ENCODE results near the gene CKAP2L. TPM values are rescaled to one million over a fixed set of nuclear protein-coding genes. Genes with fewer than 3 reads are reported as not detected.

CKAP2L gene
- total RNA-seq, 4 donors from 2014 or later: 1.2 to 11.3 (median 2.0) TPM

GRCh38 chr2:112794131-112794733 is 29.8 kb upstream of the CKAP2L start:
- TF ChIP-seq CTCF (IDR thresholded peaks at IDR 0.05) (no peak), POLR2A (IDR thresholded peaks at IDR 0.05) (no peak)
- H3K4me3 ChIP-seq (ENCODE audit: low read depth, poor library complexity, severe bottlenecking): no peak overlapping the region
- DNase-seq (ENCODE audit: low spot score in 2 of 2): peak in 1 of 2 donors; percentile 60
- intact Hi-C loops (cut with DNase I; ENCODE audit: low total_unique reads): no loop called here
- WGBS, 2 donors: 26 to 32% methylated on average over 5 of the region's 5 CpGs

- H3K4me3 ChIP-seq (ENCODE audit: low read depth, poor library complexity, severe bottlenecking): no peak overlapping the region
- intact Hi-C loops (cut with DNase I; ENCODE audit: low total_unique reads): no loop called here
- DNase-seq (ENCODE audit: low spot score in 2 of 2): no peak
- no peak for TF ChIP-seq POLR2A (IDR thresholded peaks at IDR 0.05)
- TF ChIP-seq CTCF (IDR thresholded peaks at IDR 0.05): no peak
- WGBS, 2 donors: 41 to 42% methylated on average over 3 of the region's 3 CpGs
These were observed 29.1 kb upstream of the CKAP2L start for GRCh38 chr2:112793449-112793978.

GRCh38 chr2:112792419-112792818 is 28.0 kb upstream of the CKAP2L start:
- 84 to 85% methylated on average over 5 of the region's 5 CpGs for WGBS, 2 donors
- no peak for TF ChIP-seq POLR2A (IDR thresholded peaks at IDR 0.05)
- no peak for TF ChIP-seq CTCF (IDR thresholded peaks at IDR 0.05)
- intact Hi-C loops (cut with DNase I; ENCODE audit: low total_unique reads): no loop called here
- no peak overlapping the region for H3K4me3 ChIP-seq (ENCODE audit: low read depth, poor library complexity, severe bottlenecking)
- DNase-seq (ENCODE audit: low spot score in 2 of 2): no peak

GRCh38 chr2:112791693-112792230 is 27.4 kb upstream of the CKAP2L start:
- DNase-seq (ENCODE audit: low spot score in 2 of 2): no peak
- TF ChIP-seq POLR2A (IDR thresholded peaks at IDR 0.05) (no peak), CTCF (IDR thresholded peaks at IDR 0.05) (no peak)
- intact Hi-C loops (cut with DNase I; ENCODE audit: low total_unique reads): no loop called here
- WGBS, 2 donors: 93 to 98% methylated on average over 3 of the region's 3 CpGs
- H3K4me3 ChIP-seq (ENCODE audit: low read depth, poor library complexity, severe bottlenecking): no peak overlapping the region

GRCh38 chr2:112791019-112791418 is 26.6 kb upstream of the CKAP2L start:
- no peak overlapping the region for H3K4me3 ChIP-seq (ENCODE audit: low read depth, poor library complexity, severe bottlenecking)
- 88 to 91% methylated on average over 3 of the region's 3 CpGs for WGBS, 2 donors
- TF ChIP-seq CTCF (IDR thresholded peaks at IDR 0.05) (no peak), POLR2A (IDR thresholded peaks at IDR 0.05) (no peak)
- no peak for DNase-seq (ENCODE audit: low spot score in 2 of 2)
- intact Hi-C loops (cut with DNase I; ENCODE audit: low total_unique reads): no loop called here
